ENCODE results near the gene SAMD10. TPM values are rescaled to one million over a fixed set of nuclear protein-coding genes. Genes with fewer than 3 reads are reported as not detected.

Gene SAMD10
- polyA plus RNA-seq, 3 donors = 0.34 to 2.4 (median 0.67) TPM

DNA sequence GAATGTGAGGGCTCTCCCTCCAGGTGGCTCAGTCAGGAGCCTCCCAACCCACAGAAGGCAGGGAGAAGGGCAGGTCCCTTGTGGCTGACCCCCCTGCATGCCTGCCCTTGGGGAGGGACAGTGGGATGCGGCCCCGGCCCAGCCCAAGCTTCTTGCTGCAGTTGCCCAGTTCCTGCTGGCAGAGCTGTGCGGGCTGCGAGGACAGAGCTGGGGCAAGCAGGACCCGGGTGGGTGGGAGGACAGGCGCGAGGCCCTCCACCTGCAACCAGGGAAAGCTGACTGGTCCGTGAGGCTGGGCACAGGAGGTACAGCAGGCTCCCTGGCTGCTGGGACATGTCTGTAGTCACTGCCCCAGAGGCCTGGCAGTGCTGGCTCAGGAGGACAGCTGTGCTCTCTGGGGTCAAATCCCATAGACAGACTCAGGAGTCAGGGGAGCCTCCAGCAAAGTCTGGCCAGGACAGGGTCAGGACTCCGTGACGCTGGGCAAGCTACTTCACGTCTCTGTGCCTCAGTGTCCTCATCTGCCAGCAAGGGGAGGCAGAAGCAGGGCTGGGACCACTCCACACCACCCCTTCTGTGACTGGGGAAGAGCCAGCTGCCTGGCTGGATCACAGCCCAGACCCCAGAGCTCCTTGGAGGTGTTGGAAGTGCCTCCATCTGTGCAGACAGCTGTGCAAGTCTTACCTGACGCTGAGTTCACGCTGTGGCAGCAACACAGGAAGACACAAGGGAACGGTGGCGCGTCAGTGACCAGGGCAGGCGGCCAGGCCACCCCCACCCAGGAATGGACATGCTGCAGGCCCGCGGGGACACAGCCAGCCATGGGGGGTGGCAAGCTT, 36.3 kb downstream of the SAMD10 start:
- H3K4me3 ChIP-seq (replicated peaks in 1 of 3; ENCODE audit: low read depth in 2 of 3, low read length in 3 of 3) = no peak overlapping the region
- peaks cover 75% of the 10 kb centered on the region for H3K79me2 ChIP-seq (ENCODE audit: insufficient read depth, low read length)
- TF ChIP-seq CTCF (IDR thresholded peaks at IDR 0.05) = no peak
- DNase-seq = no peak
- H3K4me3 Mint-ChIP-seq = no peak overlapping the region
- intact Hi-C loops (cut with micrococcal nuclease) = loop anchor here (5.0 kb wide), 2 partner anchors 36 to 301 kb away; no protein-coding TSS in a partner anchor
- H3K27me3 ChIP-seq (ENCODE audit: control insufficient read depth in 2 of 2, insufficient read depth in 2 of 2, low read length in 2 of 2) = no peaks in the 10 kb centered on the region
- peak overlapping the region; percentile 24 to 47 for H3K27ac ChIP-seq (ENCODE audit: low read depth in 1 of 2, low read length in 2 of 2)
- H3K4me1 ChIP-seq (ENCODE audit: control insufficient read depth in 1 of 2, insufficient read depth in 2 of 2, low read length in 2 of 2) = peaks cover 42 to 50% of the 10 kb centered on the region in 2 donors
- peak overlapping the region; percentile 45 for H3K4me2 ChIP-seq (replicated peaks; ENCODE audit: extremely low read depth, low read length, poor library complexity, severe bottlenecking)
- WGBS (ENCODE audit: insufficient coverage) = 86% methylated on average over 12 of the region's 19 CpGs
- peaks cover 0 to 2% (median 0%) of the 10 kb centered on the region in 7 donors for H3K9me3 Mint-ChIP-seq
- peaks cover 33% of the 10 kb centered on the region for H3K4me1 Mint-ChIP-seq
- peaks cover 0 to under 1% (median 0%) of the 10 kb centered on the region in 3 donors for H3K27me3 Mint-ChIP-seq (ENCODE audit: low read depth in 3 of 3)
- peaks cover 18 to 37% of the 10 kb centered on the region in 2 donors for H3K36me3 Mint-ChIP-seq
- H3K27ac Mint-ChIP-seq = peak overlapping the region in 4 of 7 donors; percentile 32 to 91 (median 70)
- H3K9ac ChIP-seq (ENCODE audit: insufficient read depth, low read length, poor library complexity, severe bottlenecking) = no peak overlapping the region
- no peaks in the 10 kb centered on the region for H3K9me3 ChIP-seq (replicated peaks in 1 of 2; ENCODE audit: control insufficient read depth in 1 of 2, insufficient read depth in 1 of 2, low read length in 2 of 2)
- H2AFZ ChIP-seq (ENCODE audit: insufficient read depth, low read depth, low read length, poor library complexity, severe bottlenecking) = no peak overlapping the region
- peaks cover 99% of the 10 kb centered on the region for H4K20me1 ChIP-seq (ENCODE audit: insufficient read depth, low read length)
- H3K36me3 ChIP-seq (replicated peaks in 1 of 2; ENCODE audit: control insufficient read depth in 1 of 2, insufficient read depth in 2 of 2, low read length in 2 of 2) = peaks cover 45 to 55% of the 10 kb centered on the region in 2 donors

DNA sequence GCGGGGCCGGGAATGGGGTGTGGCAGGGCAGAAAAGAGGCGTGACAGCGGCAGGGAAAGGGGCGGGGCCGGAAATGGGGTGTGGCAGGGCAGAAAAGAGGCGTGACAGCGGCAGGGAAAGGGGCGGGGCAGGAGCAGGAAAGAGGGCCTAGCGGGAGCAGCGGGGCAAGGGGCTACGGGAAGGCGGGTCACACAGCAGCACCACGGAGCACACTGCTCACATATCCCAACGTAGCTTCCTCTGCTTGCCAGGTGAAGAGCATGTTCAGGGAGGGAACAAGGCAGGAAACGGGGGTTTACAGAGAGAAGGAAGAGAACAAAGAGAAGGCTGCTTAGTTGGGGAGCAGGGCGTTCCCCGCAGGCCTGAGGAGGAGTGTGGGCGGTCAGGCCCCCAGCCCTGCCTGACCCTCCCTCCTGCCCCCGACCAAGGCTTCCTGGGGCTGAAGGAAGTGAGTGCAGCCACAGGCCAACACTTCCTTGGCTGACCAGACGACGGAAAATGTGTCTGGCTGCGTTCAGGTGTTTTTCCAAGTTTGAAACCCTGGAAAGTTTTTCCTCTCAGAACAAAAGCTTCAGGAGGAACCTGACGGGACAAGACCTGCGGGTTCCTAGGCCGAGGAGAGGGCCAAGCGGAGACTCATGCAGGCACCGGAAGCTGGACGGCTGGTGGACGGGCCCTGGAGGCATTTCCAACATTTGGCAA, 37.0 kb downstream of the SAMD10 start:
- Histone ChIP-seq H4K20me1 (ENCODE audit: insufficient read depth, low read length) (peaks cover 99% of the 10 kb centered on the region), H3K36me3 (replicated peaks in 1 of 2; ENCODE audit: control insufficient read depth in 1 of 2, insufficient read depth in 2 of 2, low read length in 2 of 2) (peaks cover 48 to 63% of the 10 kb centered on the region in 2 donors), H3K4me1 (ENCODE audit: control insufficient read depth in 1 of 2, insufficient read depth in 2 of 2, low read length in 2 of 2) (peaks cover 35 to 42% of the 10 kb centered on the region in 2 donors), H3K9me3 (replicated peaks in 1 of 2; ENCODE audit: control insufficient read depth in 1 of 2, insufficient read depth in 1 of 2, low read length in 2 of 2) (no peaks in the 10 kb centered on the region), H2AFZ (ENCODE audit: insufficient read depth, low read depth, low read length, poor library complexity, severe bottlenecking) (no peak overlapping the region), H3K4me2 (replicated peaks; ENCODE audit: extremely low read depth, low read length, poor library complexity, severe bottlenecking) (peak overlapping the region; percentile 45), H3K4me3 (replicated peaks in 1 of 3; ENCODE audit: low read depth in 2 of 3, low read length in 3 of 3) (no peak overlapping the region), H3K79me2 (ENCODE audit: insufficient read depth, low read length) (peaks cover 75% of the 10 kb centered on the region), H3K27ac (ENCODE audit: low read depth in 1 of 2, low read length in 2 of 2) (peak overlapping the region; percentile 24 to 47), H3K27me3 (ENCODE audit: control insufficient read depth in 2 of 2, insufficient read depth in 2 of 2, low read length in 2 of 2) (no peaks in the 10 kb centered on the region), H3K9ac (ENCODE audit: insufficient read depth, low read length, poor library complexity, severe bottlenecking) (no peak overlapping the region)
- WGBS (ENCODE audit: insufficient coverage) = 79% methylated on average over 11 of the region's 30 CpGs
- H3K4me1 Mint-ChIP-seq = peaks cover 30% of the 10 kb centered on the region
- DNase-seq = peak; percentile 42 to 72 (median 67)
- peak overlapping the region; percentile 70 to 93 (median 87) for H3K27ac Mint-ChIP-seq
- TF ChIP-seq CTCF (IDR thresholded peaks at IDR 0.05) = no peak
- peaks cover 0 to 3% (median 0%) of the 10 kb centered on the region in 7 donors for H3K9me3 Mint-ChIP-seq
- H3K36me3 Mint-ChIP-seq = peaks cover 23 to 44% of the 10 kb centered on the region in 2 donors
- intact Hi-C loops (cut with micrococcal nuclease) = loop anchor here (5.0 kb wide), 2 partner anchors 35 to 300 kb away; no protein-coding TSS in a partner anchor
- H3K27me3 Mint-ChIP-seq (ENCODE audit: low read depth in 3 of 3) = no peaks in the 10 kb centered on the region
- peak overlapping the region in 1 of 2 donors; percentile 80 for H3K4me3 Mint-ChIP-seq
